ENCODE results near the gene MYOZ2. TPM values are rescaled to one million over a fixed set of nuclear protein-coding genes. Genes with fewer than 3 reads are reported as not detected.
A peak's percentile ranks its signal among the peaks of the same experiment; 100 is the strongest.

The MYOZ2 gene
- total and polyA plus RNA-seq, 2 donors (not counting 3 experiments of a cell fraction or from before 2014, with no cell fraction given): 0.11 to 0.13 TPM

- POLR2A ChIA-PET: no interaction called here
- Histone ChIP-seq H3K36me3 (ENCODE audit: control insufficient read depth in 2 of 2, extremely low read depth in 1 of 2, insufficient read depth in 2 of 2, low read length in 2 of 2) (no peaks in the 10 kb centered on the region), H2AFZ (ENCODE audit: low read depth, low read length) (no peak overlapping the region), H3K9me1 (replicated peaks; ENCODE audit: control insufficient read depth, extremely low read depth, insufficient read depth, low read length) (no peaks in the 10 kb centered on the region), H3K4me1 (ENCODE audit: control insufficient read depth, extremely low read depth, insufficient read depth, low read length) (peaks cover 62% of the 10 kb centered on the region), H3K4me3 (replicated peaks in 1 of 3; ENCODE audit: insufficient read depth in 1 of 3, low read depth in 1 of 3, low read length in 3 of 3) (no peak overlapping the region), H4K20me1 (replicated peaks; ENCODE audit: control insufficient read depth, extremely low read depth, insufficient read depth, low read length) (no peaks in the 10 kb centered on the region), H3K79me2 (ENCODE audit: control insufficient read depth, insufficient read depth, low read length) (peaks cover 15% of the 10 kb centered on the region), H3K27me3 (ENCODE audit: control insufficient read depth in 2 of 2, insufficient read depth in 2 of 2, low read length in 2 of 2) (no peaks in the 10 kb centered on the region), H3K9me3 (replicated peaks; ENCODE audit: control insufficient read depth, insufficient read depth, low read length) (no peaks in the 10 kb centered on the region), H3K4me2 (ENCODE audit: insufficient read depth, low read length) (peak overlapping the region; percentile 60), H3K9ac (replicated peaks; ENCODE audit: extremely low read depth, insufficient read depth, low read length) (no peak overlapping the region), H3K27ac (ENCODE audit: insufficient read depth, low read depth, low read length) (peak overlapping the region; percentile 62)
- DNase-seq (ENCODE audit: low read depth, low spot score) (peak; percentile 83), FAIRE-seq (peak; percentile 76)
- CTCF ChIA-PET: interaction anchor here (1.0 to 2.3 kb wide), 2 partner anchors 18 to 168 kb away, joined by 3 to 9 read pairs; no protein-coding TSS in a partner anchor
- TF ChIP-seq JUN (IDR thresholded peaks at IDR 0.05; ENCODE audit: borderline replicate concordance, insufficient read depth, insufficient read length, low read depth) (peak; percentile 93), POLR2A (IDR thresholded peaks at IDR 0.05; ENCODE audit: low read depth, low read length) (peak; percentile 62), EZH2 (IDR thresholded peaks at IDR 0.05; ENCODE audit: borderline replicate concordance, low read depth, low read length, severe bottlenecking) (no peak), MYC (IDR thresholded peaks at IDR 0.05; ENCODE audit: low read depth, low read length) (no peak), GATA2 (IDR thresholded peaks at IDR 0.05; ENCODE audit: insufficient read depth, insufficient read length, low read depth, low read length) (no peak), CTCF (IDR thresholded peaks at IDR 0.05; ENCODE audit: extremely low read depth in 1 of 2, insufficient read depth in 1 of 2, low read depth in 1 of 2, low read length in 2 of 2) (no peak), FOS (IDR thresholded peaks at IDR 0.05; ENCODE audit: borderline replicate concordance, insufficient read depth, low read length) (peak; percentile 100), MAX (IDR thresholded peaks at IDR 0.05; ENCODE audit: insufficient read depth, insufficient read length) (no peak), POLR2AphosphoS5 (IDR thresholded peaks at IDR 0.05; ENCODE audit: insufficient read depth, low read depth, low read length) (peak; percentile 45)
- intact Hi-C loops (cut with micrococcal nuclease) (loop anchor here (2.0 kb wide), 1 partner anchor 84 kb away; no protein-coding TSS in a partner anchor), dilution Hi-C loops (cut with MboI; ENCODE audit: extremely low pct_ligation_motif_present, low sequenced_read_pairs) (no loop called here)
- BruUV-seq (replicated peaks): no TSS peak
These were observed 73.4 kb downstream of the MYOZ2 start for GRCh38 chr4:119209077-119209476.

All from endothelial cell of umbilical vein (primary cell).